ENCODE data around the gene MOB3A.

The MOB3A gene

GRCh38 chr19:2081873-2082810, 14.0 kb downstream of the MOB3A start:
- in situ Hi-C loops (cut with MboI; ENCODE audit: low pct_unique_long_range_greater_than_20kb, low sequenced_read_pairs, unreplicated experiment), result no loop called here
- no peak for TF ChIP-seq CTCF (IDR thresholded peaks at IDR 0.05; ENCODE audit: extremely low read depth, insufficient read depth, missing control alignments)
- no peak for DNase-seq (ENCODE audit: low spot score)

- in situ Hi-C loops (cut with MboI; ENCODE audit: low pct_unique_long_range_greater_than_20kb, low sequenced_read_pairs, unreplicated experiment), result no loop called here
- no peak for TF ChIP-seq CTCF (IDR thresholded peaks at IDR 0.05; ENCODE audit: extremely low read depth, insufficient read depth, missing control alignments)
- DNase-seq (ENCODE audit: low spot score), result no peak
Measured at GRCh38 chr19:2080336-2080988, 15.7 kb downstream of the MOB3A start.

DNA sequence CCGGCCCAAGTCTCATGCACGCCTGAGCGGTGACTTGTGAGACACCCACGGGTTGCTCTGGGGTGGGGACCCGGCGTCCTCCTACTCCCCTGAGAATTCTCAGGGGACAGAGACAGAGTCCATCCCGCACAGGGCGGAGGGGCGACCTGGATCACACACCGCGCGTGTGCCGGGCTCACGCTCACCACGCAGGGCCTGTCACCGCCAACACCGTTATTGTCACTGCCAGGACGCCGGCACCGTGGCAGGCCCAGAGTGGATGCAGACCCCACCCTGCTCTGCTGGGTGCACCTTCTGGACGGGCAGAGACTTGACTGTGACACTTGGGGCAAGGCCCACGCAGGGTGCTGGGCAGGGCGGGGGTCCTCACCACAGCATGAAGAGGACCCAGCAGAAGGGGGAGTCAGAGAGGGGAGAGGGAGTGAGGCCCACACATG, 16.2 kb downstream of the MOB3A start:
- TF ChIP-seq CTCF (IDR thresholded peaks at IDR 0.05; ENCODE audit: extremely low read depth, insufficient read depth, missing control alignments), result no peak
- in situ Hi-C loops (cut with MboI; ENCODE audit: low pct_unique_long_range_greater_than_20kb, low sequenced_read_pairs, unreplicated experiment), result no loop called here
- no peak for DNase-seq (ENCODE audit: low spot score)

- in situ Hi-C loops (cut with MboI; ENCODE audit: low pct_unique_long_range_greater_than_20kb, low sequenced_read_pairs, unreplicated experiment), result no loop called here
- no peak for TF ChIP-seq CTCF (IDR thresholded peaks at IDR 0.05; ENCODE audit: extremely low read depth, insufficient read depth, missing control alignments)
- DNase-seq (ENCODE audit: low spot score), result no peak
Measured at GRCh38 chr19:2079076-2079864, 16.9 kb downstream of the MOB3A start.

- DNase-seq (ENCODE audit: low spot score), result no peak
- in situ Hi-C loops (cut with MboI; ENCODE audit: low pct_unique_long_range_greater_than_20kb, low sequenced_read_pairs, unreplicated experiment), result no loop called here
- TF ChIP-seq CTCF (IDR thresholded peaks at IDR 0.05; ENCODE audit: extremely low read depth, insufficient read depth, missing control alignments), result no peak
Measured at GRCh38 chr19:2077833-2078619, 18.1 kb downstream of the MOB3A start.
